Mesodermal cell (in vitro differentiated cells): ENCODE results near the gene HIPK1.

Experiments
- H3K27ac ChIP-seq: 2 replicates; pipeline ENCODE4 v1.7.0; 2013; ENCODE audit warnings: mild to moderate bottlenecking, low read depth, low read length, moderate library complexity; ENCODE audit not compliant: severe bottlenecking
- H3K36me3 ChIP-seq: 2 replicates; pipeline ENCODE4 v1.7.1; 2013; ENCODE audit warnings: mild to moderate bottlenecking, low read length, moderate library complexity; ENCODE audit not compliant: control insufficient read depth, insufficient read depth
- H3K4me1 ChIP-seq: one replicate; pipeline ENCODE4 v1.7.1; 2013; ENCODE audit warnings: mild to moderate bottlenecking, low read length; ENCODE audit not compliant: insufficient read depth, control insufficient read depth, poor library complexity, severe bottlenecking
- H3K4me3 ChIP-seq: 2 replicates; pipeline ENCODE4 v1.7.0; 2013; ENCODE audit warnings: low read length, control low read depth, mild to moderate bottlenecking; ENCODE audit not compliant: insufficient read depth, poor library complexity, severe bottlenecking; ENCODE audit errors: extremely low read depth
- H3K9me3 ChIP-seq: 2 replicates; pipeline ENCODE4 v1.7.1; 2013; ENCODE audit warnings: mild to moderate bottlenecking, low read length, moderate library complexity; ENCODE audit not compliant: control insufficient read depth
- WGBS, 2 experiments: methylation state at CpG; one replicate each; pipeline ENCODE4 v1.1.5; 2013; ENCODE audit warnings: missing lambda C conversion rate in 2 of 2; ENCODE audit not compliant: insufficient coverage in 2 of 2; 5-methylcytosine and 5-hydroxymethylcytosine counted together

Gene HIPK1

DNA sequence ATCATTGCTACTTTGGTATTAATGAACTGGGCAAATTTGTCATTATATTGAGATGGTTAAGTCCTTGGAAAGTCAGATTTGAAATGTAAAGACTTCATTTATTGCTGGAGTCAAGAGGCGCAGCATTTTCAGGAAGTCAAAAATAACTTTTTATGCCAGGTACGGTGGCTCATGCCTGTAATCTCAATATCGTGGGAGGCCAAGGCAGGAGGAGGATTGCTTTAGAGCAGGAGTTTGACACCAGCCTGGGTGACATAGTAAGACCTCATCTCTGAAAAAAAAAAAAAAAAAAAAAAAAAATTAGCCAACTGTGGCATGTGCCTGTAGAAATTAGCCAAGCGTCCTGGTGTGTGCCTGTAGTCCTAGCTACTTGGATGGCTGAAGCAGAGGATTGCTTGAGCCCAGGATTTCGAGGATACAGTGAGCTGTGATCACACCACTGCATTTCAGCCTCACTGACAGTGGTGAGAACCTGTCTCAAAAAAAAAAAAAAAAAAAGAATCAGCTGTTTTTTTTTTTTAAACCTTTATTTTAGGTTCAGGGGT lies 5.5 kb downstream of the HIPK1 start:
- Histone ChIP-seq H3K27ac (no peak overlapping the region), H3K36me3 (peaks cover 3% of the 10 kb centered on the region), H3K9me3 (no peaks in the 10 kb centered on the region), H3K4me3 (no peak overlapping the region), H3K4me1 (peaks cover 2% of the 10 kb centered on the region)
- 84 to 94% methylated on average over 4 to 5 of the region's 5 CpGs for WGBS, 2 experiments

DNA sequence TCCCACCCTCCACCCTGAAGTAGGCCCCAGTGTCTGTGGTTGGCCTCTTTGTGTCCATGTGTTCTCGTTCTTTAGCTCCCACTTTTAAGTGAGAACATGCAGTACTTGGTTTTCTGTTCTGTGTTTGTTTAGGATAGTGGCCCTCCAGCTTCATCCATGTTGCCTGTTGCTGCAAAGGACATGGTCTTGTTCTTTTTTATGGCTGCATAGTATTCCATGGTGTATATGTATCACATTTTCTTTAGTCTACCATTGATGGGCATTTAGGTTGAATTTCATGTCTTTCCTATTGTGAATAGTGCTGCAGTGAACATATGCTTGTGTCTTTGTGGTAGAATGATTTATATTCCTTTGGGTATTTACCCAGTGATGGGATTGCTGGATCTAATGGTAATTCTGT lies 6.1 kb downstream of the HIPK1 start:
- peaks cover 2% of the 10 kb centered on the region for H3K4me1 ChIP-seq
- peaks cover 7% of the 10 kb centered on the region for H3K36me3 ChIP-seq
- H3K4me3 ChIP-seq = no peak overlapping the region
- H3K27ac ChIP-seq = no peak overlapping the region
- H3K9me3 ChIP-seq = no peaks in the 10 kb centered on the region
- 100% methylated on average over 1 of the region's 1 CpG; no CpG with 5 or more reads in 1 of the 2 experiments for WGBS, 2 experiments

GRCh38 chr1:113935970-113936369 lies 6.8 kb downstream of the HIPK1 start:
- Histone ChIP-seq H3K27ac (no peak overlapping the region), H3K9me3 (no peaks in the 10 kb centered on the region), H3K4me3 (no peak overlapping the region), H3K4me1 (peaks cover 2% of the 10 kb centered on the region), H3K36me3 (peaks cover 15% of the 10 kb centered on the region)
- 83% methylated on average over 1 of the region's 1 CpG; no CpG with 5 or more reads in 1 of the 2 experiments for WGBS, 2 experiments

GRCh38 chr1:113937146-113937545 lies 8.0 kb downstream of the HIPK1 start:
- H3K27ac ChIP-seq = no peak overlapping the region
- no peak overlapping the region for H3K4me3 ChIP-seq
- WGBS, 2 experiments = 83% methylated on average over 1 of the region's 1 CpG; no CpG with 5 or more reads in 1 of the 2 experiments
- H3K9me3 ChIP-seq = no peaks in the 10 kb centered on the region
- peaks cover 25% of the 10 kb centered on the region for H3K36me3 ChIP-seq
- peaks cover 2% of the 10 kb centered on the region for H3K4me1 ChIP-seq

- Histone ChIP-seq H3K27ac (no peak overlapping the region), H3K4me3 (no peak overlapping the region), H3K9me3 (no peaks in the 10 kb centered on the region), H3K4me1 (peaks cover 2% of the 10 kb centered on the region), H3K36me3 (peaks cover 30% of the 10 kb centered on the region)
- 68 to 78% methylated on average over 5 of the region's 5 CpGs for WGBS, 2 experiments
Observed at GRCh38 chr1:113938192-113938591, 9.1 kb downstream of the HIPK1 start.

DNA sequence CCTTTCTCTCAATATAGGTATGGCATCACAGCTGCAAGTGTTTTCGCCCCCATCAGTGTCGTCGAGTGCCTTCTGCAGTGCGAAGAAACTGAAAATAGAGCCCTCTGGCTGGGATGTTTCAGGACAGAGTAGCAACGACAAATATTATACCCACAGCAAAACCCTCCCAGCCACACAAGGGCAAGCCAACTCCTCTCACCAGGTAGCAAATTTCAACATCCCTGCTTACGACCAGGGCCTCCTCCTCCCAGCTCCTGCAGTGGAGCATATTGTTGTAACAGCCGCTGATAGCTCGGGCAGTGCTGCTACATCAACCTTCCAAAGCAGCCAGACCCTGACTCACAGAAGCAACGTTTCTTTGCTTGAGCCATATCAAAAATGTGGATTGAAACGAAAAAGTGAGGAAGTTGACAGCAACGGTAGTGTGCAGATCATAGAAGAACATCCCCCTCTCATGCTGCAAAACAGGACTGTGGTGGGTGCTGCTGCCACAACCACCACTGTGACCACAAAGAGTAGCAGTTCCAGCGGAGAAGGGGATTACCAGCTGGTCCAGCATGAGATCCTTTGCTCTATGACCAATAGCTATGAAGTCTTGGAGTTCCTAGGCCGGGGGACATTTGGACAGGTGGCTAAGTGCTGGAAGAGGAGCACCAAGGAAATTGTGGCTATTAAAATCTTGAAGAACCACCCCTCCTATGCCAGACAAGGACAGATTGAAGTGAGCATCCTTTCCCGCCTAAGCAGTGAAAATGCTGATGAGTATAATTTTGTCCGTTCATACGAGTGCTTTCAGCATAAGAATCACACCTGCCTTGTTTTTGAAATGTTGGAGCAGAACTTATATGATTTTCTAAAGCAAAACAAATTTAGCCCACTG lies 11.5 kb downstream of the HIPK1 start:
- 89 to 92% methylated on average over 7 to 14 of the region's 16 CpGs for WGBS, 2 experiments
- Histone ChIP-seq H3K9me3 (peaks cover 4% of the 10 kb centered on the region), H3K27ac (no peak overlapping the region), H3K4me1 (peaks cover 2% of the 10 kb centered on the region), H3K4me3 (no peak overlapping the region), H3K36me3 (peaks cover 45% of the 10 kb centered on the region)

DNA sequence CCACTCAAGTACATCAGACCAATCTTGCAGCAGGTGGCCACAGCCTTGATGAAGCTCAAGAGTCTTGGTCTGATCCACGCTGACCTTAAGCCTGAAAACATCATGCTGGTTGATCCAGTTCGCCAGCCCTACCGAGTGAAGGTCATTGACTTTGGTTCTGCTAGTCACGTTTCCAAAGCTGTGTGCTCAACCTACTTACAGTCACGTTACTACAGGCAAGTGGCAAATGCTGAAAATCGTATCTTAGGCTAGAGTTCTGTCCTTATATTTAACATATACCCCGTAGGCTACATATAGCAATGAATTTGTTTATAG lies 12.1 kb downstream of the HIPK1 start:
- no peak overlapping the region for H3K4me3 ChIP-seq
- peaks cover 45% of the 10 kb centered on the region for H3K36me3 ChIP-seq
- H3K27ac ChIP-seq = no peak overlapping the region
- H3K9me3 ChIP-seq = peaks cover 4% of the 10 kb centered on the region
- peaks cover 2% of the 10 kb centered on the region for H3K4me1 ChIP-seq
- WGBS, 2 experiments = 97 to 100% methylated on average over 4 of the region's 7 CpGs

GRCh38 chr1:113942527-113942926 lies 13.4 kb downstream of the HIPK1 start:
- Histone ChIP-seq H3K27ac (no peak overlapping the region), H3K4me1 (peaks cover 1% of the 10 kb centered on the region), H3K4me3 (no peak overlapping the region), H3K36me3 (peaks cover 45% of the 10 kb centered on the region), H3K9me3 (peaks cover 4% of the 10 kb centered on the region)

DNA sequence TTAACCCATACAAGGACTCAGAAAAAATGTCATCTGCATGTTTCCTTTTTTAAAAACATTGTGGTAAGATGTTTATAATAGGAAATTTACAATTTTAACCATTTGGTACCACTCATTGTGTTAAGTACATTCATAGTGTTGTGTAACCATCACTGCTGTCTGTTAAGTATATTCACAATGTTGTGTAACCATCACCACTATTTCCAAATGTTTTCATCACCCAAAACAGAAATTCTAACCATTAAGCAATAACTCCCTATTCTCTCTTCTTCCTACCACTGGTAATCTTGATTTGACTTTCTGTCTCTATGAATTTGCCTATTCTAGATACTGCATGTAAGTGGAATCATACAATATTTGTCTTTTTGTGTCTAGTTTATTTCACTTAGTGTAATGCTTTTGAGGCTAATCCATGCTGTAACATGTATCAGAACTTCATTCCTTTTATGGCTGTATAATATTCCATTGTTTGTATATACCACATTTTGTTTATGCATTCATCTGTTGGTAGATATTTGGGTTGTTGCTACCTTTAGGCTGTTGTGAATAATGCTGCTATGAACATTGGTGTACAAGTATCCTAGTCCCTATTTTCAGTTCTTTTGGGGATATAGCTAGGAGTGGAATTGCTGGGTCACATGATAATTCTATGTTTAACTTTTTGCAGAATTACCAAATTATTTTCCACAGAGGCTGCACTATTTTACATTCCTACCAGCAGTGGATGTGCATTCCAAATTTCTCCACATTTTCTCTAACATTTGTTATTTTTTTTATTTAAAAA lies 14.1 kb downstream of the HIPK1 start:
- H3K36me3 ChIP-seq = peaks cover 45% of the 10 kb centered on the region
- no peak overlapping the region for H3K4me3 ChIP-seq
- H3K9me3 ChIP-seq = peaks cover 4% of the 10 kb centered on the region
- no peak overlapping the region for H3K27ac ChIP-seq
- H3K4me1 ChIP-seq = peaks cover 4% of the 10 kb centered on the region

DNA sequence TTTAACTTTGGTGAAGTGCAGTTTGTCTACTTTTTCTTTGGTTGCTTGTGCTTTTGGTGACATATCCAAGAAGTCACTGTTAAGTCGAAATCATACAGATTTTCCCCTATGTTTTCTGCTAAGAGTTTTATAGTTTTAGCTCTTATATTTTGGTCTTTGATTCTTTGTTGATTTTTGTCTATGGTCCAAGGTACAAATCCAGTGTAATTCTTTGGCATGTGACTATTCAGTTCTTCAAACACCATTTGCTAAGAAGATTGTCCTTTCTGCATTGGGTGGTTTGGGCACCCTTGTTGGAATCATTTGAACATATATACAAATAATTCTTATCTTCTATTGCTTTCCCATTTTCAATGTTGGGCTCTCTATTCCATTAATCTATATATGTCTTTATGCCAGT lies 16.2 kb downstream of the HIPK1 start:
- peaks cover 4% of the 10 kb centered on the region for H3K4me1 ChIP-seq
- peaks cover 4% of the 10 kb centered on the region for H3K9me3 ChIP-seq
- H3K36me3 ChIP-seq = peaks cover 40% of the 10 kb centered on the region
- WGBS, 2 experiments = no CpG with 5 or more reads among the region's 1 CpG
- no peak overlapping the region for H3K4me3 ChIP-seq
- no peak overlapping the region for H3K27ac ChIP-seq

GRCh38 chr1:113946112-113946511 lies 17.0 kb downstream of the HIPK1 start:
- Histone ChIP-seq H3K4me1 (peaks cover 4% of the 10 kb centered on the region), H3K4me3 (no peak overlapping the region), H3K36me3 (peaks cover 32% of the 10 kb centered on the region), H3K27ac (no peak overlapping the region), H3K9me3 (peaks cover 4% of the 10 kb centered on the region)
- 78 to 100% methylated on average over 1 of the region's 1 CpG for WGBS, 2 experiments
